NCI-H1694 treated with DMSO at 0.1 percent for 48 hours (cell line): ENCODE data around the gene TICAM1.
"Not testable (repeated sequence)": the region's sequence is repeated elsewhere in the genome, so short reads cannot be mapped to it uniquely, and the experiment has no call there.

ENCODE experiments used
- DNase-seq: peaks from one replicate; lab custom pipeline; 2025; lab: John Stamatoyannopoulos, UW

Gene TICAM1

DNA sequence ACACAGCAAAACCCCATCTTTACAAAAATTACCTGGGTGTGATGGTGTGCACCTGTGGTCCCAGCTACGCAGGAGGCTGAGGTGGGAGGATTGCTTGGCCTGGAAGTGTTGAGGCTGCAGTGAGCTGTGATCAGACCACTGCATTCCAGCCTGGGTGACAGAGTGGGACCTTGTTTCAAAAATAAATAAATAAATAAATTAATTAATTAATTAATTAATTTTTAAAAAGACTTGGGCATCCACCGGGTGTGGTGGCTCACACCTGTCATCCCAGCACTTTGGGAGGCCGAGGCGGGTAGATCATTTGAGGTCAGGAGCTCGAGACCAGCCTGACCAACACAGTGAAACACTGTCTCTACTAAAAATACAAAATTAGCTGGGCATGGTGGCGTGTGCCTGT is 26.4 kb downstream of the TICAM1 start:
- DNase-seq, result not testable (repeated sequence)

DNA sequence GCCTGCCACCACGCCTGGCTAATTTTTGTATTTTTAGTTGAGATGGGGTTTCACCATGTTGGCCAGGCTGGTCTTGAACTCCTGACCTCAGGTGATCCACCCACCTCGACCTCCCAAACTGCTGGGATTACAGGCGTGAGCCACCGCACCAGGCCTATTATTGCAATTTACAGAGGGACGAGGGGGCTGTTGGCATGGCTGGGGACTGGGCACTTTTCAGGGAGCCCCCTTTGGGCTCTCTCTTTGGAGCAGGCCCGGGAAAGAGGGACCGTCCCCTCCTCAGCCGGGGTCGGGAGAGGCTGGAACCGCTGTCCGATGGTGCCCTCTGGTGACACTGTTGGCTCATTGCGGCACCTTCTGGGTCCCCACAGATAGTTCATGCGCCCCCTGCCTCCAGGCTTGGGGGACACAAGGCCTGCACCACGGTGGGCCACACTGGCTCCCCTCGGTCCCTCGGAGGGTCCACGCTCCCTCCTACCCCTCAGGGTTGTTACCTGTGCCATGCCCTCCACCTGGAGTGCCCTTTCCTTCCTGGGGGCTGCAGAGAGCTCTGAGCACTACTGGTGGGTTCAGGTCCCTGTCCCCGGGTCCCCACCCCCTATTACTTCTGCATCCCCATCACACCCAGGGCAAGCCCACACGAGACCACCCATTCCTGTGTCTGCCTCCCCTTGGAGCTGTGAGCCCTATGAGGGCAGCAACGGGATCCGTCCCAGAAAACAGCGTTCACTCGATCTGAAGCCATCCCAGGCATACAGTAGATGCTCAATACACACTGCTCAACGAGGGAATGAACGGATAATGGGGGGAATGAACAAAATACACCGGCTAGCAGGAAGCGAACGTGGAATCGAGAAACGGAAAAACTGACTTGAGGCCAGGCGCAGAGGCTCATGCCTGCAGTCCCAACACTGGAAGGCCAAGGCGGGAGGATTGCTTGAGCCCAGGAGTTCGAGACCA is 27.5 kb downstream of the TICAM1 start:
- DNase-seq, result peak; percentile 4

DNA sequence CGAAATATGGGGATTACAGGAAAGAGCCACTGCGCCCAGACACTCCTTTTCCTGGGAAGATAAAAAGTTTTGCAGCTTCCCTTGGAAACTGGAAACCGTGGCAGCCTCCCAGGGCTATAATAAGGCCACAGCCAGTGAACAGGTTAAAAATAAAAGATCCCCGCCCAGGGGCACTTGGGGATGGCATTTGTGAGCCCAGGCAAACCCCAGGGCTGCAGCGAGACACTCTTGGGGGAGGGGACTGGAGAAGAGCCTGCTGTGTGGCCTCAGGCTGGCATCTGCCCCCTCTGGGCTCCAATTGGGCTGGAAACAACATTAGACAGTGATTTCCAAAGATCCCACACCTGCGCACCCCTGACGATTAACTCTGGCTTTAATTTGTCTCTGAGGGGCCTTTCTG is 28.8 kb downstream of the TICAM1 start:
- no peak for DNase-seq

DNA sequence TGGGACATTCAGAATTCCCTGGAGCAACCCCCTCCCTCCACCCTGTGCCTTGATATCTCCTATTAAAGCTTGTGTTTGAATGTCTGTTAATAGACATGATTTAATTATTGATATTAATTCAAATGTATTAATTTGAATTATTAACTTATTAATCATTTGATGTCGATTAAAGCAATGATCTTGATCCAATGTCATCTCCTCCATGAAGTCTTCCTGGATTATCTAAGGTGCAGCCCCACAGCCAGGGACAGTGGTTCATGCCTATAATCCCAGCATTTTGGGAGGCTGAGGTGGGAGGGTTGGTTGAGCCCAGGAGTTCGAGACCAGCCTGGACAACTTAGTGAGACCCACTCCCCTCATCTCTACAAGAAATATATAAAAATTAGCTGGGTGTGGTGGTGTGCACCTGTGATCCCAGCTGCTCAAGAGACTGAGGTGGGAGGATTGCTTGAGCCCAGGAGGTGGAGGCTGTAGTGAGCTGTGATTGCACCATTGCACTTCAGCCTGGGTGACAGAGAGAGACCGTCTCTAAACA is 30.4 kb downstream of the TICAM1 start:
- DNase-seq, result no peak

DNA sequence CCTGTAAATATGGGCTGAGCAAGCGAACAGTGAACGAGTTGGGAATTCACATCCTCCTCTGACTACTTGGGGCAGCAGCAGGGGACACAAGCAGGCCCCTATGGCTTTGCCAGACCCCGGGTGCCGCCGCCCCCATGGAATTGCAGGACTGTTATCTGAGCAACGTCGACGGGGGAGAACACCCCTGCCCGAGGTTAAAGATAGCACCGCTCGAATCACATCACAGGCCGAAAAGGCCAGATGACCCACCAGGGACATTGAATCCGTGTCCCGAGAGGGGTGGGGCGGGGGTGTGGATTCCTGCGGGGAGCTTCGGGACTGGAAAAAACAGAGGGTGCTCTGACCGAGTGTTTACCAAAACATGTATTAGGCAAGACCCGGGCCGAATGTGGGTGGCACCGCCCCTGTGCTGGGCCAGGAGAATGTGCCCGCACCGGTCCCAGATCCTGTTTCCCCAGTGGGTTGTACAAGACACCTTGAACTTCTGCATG is 30.9 kb downstream of the TICAM1 start:
- no peak for DNase-seq

DNA sequence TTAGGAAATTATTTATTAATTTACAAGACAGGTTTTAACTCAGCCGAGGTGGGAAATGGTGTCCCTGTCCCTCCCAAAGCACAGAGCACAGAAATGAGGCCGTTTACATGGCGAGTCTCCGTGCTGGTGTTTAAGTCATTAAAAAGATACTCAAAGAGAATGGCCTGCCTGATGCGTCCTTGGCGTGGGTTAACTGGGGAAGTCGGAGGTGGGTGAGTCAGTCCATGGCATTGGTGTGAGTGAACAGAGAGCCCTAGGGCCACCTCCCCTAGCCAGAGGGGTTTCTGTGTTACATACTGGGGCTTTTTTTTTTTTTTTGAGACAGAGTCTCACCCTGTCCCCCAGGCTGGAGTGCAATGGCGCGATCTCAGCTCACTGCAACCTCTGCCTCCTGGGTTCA is 36.1 kb downstream of the TICAM1 start:
- no peak for DNase-seq

DNA sequence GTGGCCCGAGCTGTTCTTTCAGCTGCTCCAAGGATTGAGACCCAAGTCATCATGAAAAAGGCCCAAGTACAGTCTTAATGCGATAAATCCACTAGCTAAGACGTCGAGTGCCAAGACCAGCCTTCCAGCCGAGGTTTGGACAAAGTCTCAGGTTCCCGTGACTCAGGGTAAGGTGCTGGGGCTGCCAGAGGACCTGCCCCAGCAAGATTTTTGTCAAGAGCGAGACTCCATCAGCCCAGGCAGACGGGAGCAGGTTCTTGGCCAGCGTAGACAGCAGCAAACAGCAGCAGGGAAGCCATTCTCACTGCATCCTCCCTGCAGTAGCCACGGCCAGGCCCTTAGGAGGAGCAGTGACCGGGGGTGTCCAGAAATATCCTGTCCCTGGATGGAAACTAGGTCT is 36.5 kb downstream of the TICAM1 start:
- DNase-seq, result no peak

DNA sequence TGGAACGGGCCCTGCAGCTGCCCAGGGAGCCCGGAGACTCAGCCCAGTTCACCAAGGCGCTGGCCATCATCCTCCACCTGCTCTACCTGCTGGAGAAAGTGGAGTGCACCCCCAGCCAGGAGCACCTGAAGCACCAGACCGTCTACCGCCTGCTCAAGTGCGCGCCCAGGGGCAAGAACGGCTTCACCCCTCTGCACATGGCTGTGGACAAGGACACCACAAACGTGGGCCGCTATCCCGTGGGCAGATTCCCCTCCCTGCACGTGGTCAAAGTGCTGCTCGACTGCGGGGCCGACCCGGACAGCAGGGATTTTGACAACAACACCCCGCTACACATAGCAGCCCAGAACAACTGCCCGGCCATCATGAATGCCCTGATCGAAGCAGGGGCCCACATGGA is 38.2 kb downstream of the TICAM1 start:
- DNase-seq, result not testable (repeated sequence)

DNA sequence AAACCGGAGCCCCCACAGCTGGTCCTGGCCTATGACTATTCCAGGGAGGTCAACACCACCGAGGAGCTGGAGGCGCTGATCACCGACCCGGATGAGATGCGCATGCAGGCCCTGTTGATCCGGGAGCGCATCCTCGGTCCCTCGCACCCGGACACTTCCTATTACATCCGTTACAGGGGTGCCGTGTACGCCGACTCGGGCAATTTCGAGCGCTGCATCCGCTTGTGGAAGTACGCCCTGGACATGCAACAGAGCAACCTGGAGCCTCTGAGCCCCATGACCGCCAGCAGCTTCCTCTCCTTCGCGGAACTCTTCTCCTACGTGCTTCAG is 38.7 kb downstream of the TICAM1 start:
- not testable (repeated sequence) for DNase-seq

DNA sequence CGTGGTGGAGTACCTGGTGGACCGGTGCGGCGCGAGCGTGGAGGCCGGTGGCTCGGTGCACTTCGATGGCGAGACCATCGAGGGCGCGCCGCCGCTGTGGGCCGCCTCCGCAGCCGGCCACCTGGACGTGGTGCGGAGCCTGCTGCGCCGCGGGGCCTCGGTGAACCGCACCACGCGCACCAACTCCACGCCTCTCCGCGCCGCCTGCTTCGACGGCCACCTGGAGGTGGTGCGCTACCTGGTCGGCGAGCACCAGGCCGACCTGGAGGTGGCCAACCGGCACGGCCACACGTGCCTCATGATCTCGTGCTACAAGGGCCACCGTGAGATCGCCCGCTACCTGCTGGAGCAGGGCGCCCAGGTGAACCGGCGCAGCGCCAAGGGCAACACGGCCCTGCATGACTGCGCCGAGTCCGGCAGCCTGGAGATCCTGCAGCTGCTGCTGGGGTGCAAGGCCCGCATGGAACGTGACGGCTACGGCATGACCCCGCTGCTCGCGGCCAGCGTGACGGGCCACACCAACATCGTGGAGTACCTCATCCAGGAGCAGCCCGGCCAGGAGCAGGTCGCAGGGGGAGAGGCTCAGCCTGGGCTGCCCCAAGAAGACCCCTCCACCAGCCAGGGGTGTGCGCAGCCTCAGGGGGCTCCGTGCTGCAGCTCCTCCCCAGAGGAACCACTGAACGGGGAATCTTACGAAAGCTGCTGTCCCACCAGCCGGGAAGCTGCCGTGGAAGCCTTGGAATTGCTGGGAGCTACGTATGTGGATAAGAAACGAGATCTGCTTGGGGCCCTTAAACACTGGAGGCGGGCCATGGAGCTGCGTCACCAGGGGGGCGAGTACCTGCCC is 39.3 kb downstream of the TICAM1 start:
- not testable (repeated sequence) for DNase-seq

DNA sequence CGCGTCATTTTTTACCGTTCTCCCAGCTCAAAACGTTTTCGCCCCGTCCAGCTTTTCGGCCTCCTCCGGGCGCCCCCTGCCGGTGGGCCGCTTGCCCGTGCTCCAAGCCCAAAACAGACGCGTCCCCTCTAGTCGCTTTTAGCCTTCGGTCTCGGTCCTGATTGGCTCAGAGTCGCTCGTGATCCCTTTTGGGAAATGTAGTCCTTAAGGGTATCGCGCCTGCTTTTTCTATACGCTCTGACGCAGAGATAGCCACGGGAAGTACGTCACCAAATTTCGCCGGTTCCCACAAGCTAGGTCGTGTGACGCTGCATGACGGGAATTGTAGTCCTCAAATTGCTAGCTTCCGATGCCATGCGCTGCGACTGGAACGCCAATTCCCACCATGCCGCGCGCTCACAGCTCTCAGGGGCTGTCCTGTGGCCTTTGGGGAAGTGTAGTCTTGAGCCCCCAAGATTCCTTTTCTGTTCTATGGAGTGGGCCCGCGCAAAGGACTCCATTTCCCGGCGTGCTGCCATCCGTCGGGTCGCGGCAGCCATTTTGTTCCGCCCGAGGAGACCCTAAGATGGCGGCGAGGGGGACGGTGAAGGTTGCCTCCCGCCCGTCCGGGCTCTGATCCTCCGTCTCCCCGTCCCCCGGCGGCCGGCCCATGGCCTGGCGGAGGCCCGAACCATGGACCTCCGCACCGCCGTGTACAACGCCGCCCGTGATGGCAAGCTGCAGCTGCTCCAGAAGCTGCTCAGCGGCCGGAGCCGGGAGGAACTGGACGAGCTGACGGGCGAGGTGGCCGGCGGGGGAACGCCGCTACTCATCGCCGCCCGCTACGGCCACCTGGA is 40.1 kb downstream of the TICAM1 start, which contains the start of gene FEM1A:
Gene FEM1A (plus strand): TSS at position 552 of the 836 bp plus-strand sequence. CDS start 121 bp downstream, at position 673.
- DNase-seq, result peak; percentile 96

DNA sequence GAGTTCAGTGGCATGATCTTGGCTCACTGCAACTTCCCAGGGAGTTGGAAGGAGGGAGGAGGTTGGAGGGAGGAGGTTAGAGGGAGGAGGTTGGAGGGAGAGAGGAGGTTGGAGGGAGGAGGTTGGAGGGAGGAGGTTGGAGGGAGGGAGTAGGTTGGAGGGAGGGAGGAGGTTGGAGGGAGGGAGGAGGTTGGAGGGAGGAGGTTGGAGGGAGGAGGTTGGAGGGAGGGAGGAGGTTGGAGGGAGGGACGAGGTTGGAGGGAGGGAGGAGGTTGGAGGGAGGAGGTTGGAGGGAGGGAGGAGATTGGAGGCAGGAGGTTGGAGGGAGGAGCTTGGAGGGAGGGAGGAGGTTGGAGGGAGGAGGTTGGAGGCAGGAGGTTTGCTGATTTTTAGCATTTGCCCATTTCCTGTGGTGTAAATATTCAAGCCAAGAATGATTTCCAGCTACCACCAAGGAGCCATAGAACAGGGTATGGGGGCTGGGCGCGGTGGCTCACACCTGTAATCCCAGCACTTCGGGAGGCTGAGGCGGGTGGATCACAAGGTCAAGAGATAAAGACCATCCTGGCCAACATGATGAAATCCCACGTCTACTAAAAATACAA is 45.0 kb downstream of the TICAM1 start:
- not testable (repeated sequence) for DNase-seq

DNA sequence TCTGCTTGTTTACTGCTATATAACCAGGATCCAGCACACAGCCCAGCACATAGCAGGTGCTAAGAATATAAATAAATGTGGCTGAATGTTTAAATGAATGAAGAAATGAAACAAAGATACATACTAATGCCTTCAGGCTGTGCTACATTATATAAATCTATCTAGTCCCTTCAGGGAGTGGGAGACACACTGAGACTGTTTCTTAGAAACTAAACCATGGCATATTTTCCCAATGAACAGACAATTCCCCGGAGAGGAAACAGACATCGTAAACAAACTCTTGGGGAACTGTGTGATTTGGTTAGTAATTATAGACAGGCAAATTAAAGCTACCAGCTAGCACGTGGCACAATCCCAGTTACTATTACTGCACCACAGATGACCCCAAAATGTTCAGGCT is 49.7 kb downstream of the TICAM1 start:
- peak; percentile 3 for DNase-seq

DNA sequence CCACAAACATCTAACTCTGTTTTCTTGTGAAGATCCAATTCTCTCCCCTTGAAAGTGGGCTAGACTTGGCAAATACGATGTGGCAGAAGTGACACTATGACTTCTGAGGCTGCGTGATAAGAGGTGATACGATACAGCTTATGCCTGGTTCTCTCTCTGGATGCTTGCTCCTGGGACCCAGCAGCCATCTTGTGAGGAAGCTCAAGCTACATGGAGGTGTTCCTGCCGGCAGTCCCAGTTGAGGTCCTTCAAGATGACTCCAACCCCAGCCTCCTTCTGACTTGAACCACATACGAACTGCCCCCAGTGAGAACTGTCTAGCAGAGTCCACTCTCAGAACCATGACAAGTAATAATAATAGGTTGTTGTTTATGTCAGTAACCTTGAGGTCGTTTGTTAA is 50.7 kb downstream of the TICAM1 start:
- DNase-seq, result no peak

DNA sequence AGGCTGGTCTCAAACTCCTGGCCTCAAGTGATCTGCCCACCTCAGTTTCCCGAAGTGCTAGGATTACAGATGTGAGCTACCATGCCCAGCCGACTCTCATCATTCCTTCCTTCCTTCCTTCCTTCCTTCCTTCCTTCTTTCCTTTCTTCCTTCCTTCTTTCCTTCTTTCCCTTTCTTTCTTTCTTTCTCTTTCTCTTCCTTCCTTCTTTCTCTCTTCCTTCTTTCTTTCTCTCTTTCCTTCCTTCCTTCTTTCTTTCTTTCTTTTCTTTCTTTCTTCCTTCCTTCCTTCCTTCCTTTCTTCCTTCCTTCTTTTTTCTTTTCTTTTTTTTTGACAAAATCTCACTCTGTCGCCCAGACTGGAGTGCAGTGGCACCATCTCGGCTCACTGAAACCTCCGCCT is 53.4 kb downstream of the TICAM1 start:
- DNase-seq, result not testable (repeated sequence)

DNA sequence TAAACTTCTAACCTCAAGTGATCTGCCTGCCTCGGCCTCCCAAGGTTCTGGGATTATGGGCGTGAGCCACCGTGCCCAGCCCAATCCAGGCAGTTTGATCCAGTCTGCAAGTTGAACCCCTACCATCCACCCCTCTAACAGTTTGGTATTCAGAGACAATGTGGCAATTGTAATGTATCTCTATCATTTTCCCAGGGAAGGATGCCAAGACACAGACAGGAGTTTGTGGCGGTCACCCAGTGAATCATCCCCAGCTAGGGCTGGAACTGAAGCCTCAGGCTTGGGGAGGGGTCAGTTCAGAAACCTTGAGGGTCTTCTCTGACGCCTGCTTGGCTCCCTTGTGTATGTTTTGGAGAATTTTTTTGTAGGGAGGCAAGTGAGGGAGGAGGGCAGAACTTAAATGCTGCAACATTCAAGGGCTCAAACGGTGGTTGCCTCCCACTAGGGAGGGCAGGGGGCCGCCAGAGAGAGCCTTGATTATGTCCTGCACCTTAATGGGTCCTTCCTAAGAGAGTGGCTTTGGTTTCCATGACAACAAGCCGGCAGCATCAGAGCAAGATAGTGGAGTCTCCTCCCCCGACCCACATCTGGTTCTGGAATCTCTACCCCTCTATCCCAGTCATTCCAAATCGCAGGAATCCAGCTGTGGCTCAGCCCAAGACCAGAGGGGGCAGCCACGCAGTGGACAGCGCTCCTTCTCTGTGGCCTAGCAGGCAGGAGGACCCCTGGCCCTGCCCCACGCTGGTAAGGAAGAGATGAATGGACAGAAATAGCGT is 54.9 kb downstream of the TICAM1 start:
- no peak for DNase-seq

DNA sequence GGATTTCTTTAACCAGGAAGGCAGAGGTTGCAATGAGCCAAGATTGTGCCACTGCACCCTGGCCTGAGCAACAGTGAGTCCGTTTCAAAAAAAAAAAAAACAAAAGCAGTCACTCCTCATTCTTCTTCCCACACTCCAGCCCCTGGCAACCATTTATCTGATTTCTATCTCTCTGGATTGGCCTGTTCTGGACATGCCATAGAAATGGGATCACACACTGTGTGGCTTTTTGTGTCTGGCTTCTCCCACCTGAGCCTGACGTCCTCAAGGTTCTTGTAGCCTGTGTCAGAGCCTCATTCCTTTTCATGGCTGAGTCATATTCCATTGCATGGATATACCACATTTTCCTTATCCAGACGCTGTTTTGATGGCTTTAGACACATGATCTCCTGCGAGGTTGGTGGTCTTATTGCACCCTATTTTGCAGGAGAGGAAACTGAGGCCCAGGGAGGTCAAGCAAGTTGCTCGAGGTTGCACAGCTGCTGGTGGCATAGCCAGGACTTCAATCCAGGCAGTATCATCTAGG is 55.8 kb downstream of the TICAM1 start:
- DNase-seq, result no peak

DNA sequence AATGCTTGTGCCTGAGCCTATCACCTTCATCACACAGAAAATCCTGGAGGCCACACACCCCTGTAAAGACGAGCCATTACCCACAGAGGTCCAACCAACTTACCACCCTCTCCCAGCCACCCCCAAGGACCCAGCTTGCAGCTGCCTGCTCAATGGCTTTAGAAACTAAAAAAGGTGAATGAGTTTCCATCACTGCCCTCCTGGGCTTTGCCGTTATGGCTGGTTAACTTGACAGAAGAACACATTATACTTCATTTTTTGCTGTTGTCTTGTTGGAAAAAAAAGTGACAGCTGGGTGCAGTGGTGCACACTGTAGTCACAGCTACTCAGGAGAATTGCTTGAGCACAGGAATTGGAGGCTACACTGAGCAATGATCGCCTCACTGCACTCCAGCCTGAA is 57.4 kb downstream of the TICAM1 start:
- no peak for DNase-seq

DNA sequence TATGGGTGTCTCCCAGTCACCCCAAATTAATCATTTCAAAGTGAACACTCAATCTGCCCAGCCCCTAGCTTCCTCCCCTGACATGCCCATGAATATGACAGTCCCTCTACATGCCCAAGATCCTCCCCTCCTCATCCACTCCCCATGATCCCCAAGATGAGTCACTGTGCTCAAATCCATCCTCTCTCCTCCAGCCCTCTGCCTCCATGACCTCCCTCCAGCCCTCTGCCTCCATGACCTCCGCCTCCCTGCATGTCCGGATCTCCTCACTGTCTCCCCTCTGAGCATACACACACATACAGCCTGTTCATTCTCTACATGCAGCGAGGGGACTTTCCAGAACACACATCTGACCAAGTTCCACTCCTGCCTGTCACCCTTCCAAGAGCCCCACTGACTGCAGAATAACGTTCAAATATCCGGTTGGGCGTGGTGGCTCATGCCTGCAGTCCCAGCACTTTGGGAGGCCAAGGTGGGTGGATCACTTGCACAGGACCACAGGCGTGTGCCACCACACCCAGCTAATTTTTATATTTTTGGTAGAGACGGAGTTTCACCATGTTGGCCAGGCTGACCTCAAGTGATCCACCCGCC is 58.4 kb downstream of the TICAM1 start:
- DNase-seq, result no peak

DNA sequence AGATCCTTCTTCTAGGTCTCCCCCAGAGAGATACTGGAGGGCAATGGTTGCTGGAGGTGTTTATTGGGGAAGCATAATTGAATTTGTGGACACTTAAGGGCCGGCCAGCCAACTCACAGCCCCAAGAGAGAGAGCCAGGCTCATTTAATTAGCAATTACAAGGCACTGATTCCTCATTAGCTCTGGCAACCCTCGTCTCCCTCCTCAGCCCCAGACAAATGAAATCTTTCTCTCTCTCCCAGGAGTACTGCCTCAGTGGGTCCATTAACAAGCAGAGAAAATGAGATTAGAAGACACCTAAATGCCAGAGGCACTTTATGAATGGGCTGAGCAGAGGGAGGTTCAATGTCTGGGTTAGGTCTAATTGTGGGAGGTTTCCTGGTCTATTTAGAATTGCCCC is 58.9 kb downstream of the TICAM1 start:
- no peak for DNase-seq
